LoVo (cell line): ENCODE data around the gene RHOBTB1.
"Not testable (repeated sequence)": the region's sequence is repeated elsewhere in the genome, so short reads cannot be mapped to it uniquely, and the experiment has no call there.

ENCODE experiments used
- DNase-seq: peaks from one replicate; pipeline ENCODE4 v3.0.0-alpha.2; 2016; ENCODE audit warnings: low spot score

The RHOBTB1 gene

DNA sequence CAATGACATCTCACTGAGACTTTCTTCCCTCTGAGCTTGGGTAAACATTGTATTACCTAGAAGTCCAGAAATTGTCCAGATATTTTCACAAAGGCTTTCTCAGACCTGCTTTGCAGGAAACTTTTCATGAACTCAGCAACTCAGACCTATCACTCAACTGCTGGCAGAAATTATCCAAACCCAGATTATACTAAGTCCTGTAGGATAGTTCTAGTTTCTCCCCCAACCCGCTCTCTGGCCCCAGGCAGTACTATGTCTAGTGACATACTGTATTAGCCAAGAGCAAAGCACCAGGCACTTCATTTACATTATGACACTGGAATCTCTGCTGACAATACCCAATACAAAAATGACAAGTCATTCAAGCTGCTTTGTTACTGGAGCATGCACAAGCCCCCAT is 75.0 kb downstream of the RHOBTB1 start:
- no peak for DNase-seq

DNA sequence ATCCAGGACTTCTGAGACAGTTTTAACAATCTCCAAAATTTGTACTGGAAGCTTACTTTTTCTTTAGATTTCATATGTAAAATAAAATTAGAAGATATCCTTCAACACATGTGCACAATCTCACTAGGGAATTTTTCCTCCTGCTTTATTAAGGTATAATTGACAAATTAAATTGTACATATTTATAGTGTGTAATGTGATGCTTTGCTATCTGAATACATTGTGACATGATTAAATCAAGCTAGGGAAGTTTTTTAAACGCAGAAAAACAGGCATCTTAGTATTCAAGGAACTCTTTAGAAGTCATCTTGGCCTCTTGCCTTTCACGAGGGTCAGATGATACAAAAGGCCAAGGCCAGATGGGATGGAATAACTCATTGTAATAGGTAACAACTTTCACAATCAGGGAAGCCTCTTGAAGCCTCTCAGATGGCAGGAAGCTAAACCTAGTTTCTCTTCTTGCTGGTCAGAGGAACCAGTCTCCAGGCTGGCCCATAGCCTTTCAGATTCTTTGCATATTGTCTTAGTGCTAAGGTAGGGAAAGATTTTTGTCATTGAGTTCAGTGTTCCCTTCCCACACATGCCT is 78.7 kb downstream of the RHOBTB1 start:
- DNase-seq = no peak

- no peak for DNase-seq
These were observed 80.2 kb downstream of the RHOBTB1 start for GRCh38 chr10:60863796-60864195.

- no peak for DNase-seq
These were observed 81.5 kb downstream of the RHOBTB1 start for GRCh38 chr10:60862517-60862916.

GRCh38 chr10:60856405-60856804 is 87.6 kb downstream of the RHOBTB1 start:
- DNase-seq = no peak

GRCh38 chr10:60853637-60854036 is 90.3 kb downstream of the RHOBTB1 start:
- no peak for DNase-seq

DNA sequence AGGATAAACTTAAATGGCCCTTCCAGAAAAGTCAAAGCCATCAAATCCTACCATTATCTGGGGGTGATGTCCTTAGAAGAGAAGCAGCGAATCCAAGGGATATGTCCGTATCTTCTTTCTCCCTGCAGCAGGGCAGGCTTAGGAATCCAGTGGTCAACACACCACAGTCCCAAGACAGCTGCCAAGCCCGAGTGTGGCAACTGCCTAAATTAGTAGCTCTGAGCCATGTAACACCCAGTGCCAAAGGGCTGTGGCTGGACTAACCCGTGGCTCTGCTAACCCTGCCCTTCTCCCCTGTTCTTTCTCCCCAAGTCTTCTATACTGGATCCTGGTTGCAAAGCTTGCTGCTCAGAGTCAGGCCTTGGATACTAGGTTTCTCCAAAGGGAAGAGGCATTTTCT is 90.9 kb downstream of the RHOBTB1 start:
- DNase-seq = no peak

- DNase-seq = no peak
These were observed 94.2 kb downstream of the RHOBTB1 start for GRCh38 chr10:60849740-60850139.

- no peak for DNase-seq
These were observed 94.8 kb downstream of the RHOBTB1 start for GRCh38 chr10:60849217-60849616.

- no peak for DNase-seq
These were observed 95.3 kb downstream of the RHOBTB1 start for GRCh38 chr10:60848680-60849079.

- no peak for DNase-seq
These were observed 95.9 kb downstream of the RHOBTB1 start for GRCh38 chr10:60848126-60848525.

DNA sequence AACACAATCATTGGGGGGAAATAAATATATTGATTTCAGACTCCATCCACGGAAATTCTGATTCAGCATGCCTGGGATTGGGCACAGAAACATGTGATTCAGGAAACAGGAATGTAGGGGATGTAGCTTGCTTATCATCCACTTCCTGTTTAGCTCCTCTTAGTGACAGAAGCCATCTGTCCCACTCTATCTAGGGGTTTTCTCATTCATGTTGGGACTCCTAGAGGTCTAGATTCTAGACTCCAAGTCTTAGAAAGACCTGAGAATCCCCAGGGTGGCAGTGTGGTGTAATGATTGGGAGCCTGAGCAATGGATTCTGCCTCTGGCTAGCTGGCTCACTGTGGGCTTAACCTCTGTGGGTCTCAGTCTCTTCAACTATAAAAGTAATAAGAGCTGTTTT is 97.8 kb downstream of the RHOBTB1 start:
- DNase-seq = no peak

- no peak for DNase-seq
These were observed 98.9 kb downstream of the RHOBTB1 start for GRCh38 chr10:60845038-60845437.

DNA sequence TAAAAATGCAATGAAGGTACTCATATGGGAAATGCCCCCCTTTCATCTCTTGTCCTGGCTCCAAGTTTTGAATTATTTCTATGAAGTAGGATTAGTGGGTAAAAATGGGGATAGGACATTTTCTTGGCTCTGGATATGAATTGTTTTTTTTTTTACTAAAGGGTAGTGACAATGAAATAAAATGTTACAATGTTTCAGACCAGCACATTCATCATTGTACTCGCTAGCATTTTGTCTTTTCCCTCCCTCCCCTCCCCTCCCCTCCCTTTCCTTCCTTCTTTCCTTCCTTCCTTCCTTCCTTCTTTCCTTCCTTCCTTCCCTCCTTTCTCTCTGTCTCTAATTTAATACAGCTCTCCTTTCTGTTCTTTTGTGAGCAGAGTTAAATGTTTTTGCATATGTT is 101.3 kb downstream of the RHOBTB1 start:
- DNase-seq = no peak

- not testable (repeated sequence) for DNase-seq
These were observed 102.8 kb downstream of the RHOBTB1 start for GRCh38 chr10:60841227-60841626.

- DNase-seq = no peak
These were observed 108.9 kb downstream of the RHOBTB1 start for GRCh38 chr10:60835049-60835448.

GRCh38 chr10:60834401-60834800 is 109.6 kb downstream of the RHOBTB1 start:
- DNase-seq = no peak

DNA sequence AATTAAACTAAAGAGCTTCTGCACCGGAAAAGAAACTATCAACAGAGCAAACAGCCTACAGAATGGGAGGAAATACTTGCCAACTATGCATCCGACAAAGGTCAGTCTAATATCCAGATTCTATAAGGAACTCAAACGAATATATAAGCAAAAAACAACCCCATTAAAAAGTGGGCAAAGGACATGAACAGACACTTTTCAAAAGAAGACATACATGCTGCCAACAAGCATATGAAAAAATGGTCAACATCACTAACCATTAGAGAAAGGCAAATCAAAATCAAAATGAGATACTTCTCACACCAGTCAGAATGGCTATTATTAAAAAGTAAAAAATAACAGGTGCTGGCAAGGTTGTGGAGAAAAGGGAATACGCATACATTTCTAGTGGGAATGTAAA is 111.8 kb downstream of the RHOBTB1 start:
- not testable (repeated sequence) for DNase-seq

DNA sequence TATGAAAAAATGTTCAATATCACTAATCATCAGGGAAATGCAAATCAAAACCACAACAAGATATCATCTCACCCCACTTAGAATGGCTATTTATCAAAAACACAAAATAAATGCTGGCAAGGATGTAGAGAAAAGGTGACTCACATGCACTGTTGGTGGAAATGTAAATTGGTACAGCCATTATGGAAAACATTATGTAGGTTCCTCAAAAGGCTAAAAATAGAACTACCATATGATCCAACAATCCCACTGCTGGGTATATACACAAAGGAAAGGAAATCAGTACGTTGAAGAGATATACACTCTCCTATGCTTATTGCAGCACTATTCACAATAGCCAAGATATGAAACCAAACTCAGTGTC is 115.5 kb downstream of the RHOBTB1 start:
- DNase-seq = no peak

- DNase-seq = no peak
These were observed 116.0 kb downstream of the RHOBTB1 start for GRCh38 chr10:60827791-60828488.

- DNase-seq = no peak
These were observed 118.5 kb downstream of the RHOBTB1 start for GRCh38 chr10:60825520-60825919.

DNA sequence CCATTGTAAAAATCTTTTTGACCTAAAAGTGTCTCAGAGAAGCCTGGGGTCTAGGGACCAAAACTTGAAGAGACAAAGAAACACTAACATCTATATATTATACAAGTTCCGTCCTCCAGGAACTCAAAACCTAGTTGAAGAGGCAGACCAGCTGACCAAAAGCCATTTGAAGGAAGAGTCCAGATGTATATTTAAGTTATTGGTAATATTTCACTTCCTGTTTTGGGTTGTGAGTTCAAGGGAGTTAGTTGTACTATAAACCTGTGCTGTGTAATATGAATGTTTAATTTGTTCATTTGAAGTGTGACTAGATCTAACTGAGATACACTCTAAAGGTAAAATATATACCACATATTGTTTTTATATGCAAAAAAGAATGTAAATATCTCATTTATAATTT is 120.7 kb downstream of the RHOBTB1 start:
- no peak for DNase-seq

DNA sequence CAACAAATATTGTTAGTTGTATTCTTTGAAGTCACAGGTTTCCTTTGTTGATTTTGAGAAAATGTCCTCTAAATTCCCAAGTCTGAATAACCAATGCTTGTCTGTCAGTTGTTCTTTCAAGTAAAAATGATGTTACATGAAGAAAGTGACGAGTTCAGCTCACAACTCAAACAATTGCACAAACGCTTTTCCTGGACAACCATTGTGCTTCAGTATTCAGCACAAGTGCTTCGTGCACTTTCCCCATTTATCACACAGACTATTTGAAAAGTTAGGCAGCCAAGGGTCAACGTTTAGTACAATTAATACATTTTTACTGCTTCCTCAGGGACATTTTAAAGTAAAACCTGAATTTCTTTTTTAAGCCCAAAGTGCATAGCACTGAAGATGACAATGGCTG is 121.2 kb downstream of the RHOBTB1 start:
- DNase-seq = no peak

DNA sequence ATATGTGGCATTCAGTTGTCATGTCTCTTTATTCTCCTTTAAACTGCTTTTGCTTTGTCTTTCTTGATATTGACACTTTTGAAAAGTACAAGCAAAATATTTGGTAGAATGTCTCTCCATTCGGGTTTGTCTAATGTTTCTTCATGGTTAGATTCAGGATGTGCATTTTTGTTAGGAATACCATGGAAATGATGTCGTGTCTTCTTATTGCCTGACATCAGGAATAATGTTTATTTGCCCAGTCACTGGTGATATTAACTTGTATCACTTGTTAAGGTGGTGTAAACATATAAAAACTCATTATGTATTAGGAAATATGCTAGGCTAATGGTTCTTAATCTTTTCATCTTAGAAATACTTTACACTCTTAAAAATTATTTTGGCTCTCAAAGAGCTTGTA is 122.3 kb downstream of the RHOBTB1 start:
- no peak for DNase-seq
